Stimulated activated CD4-positive, alpha-beta T cell treated with anti-CD3 and anti-CD28 coated beads, Interleukin-2, amount 100 ng/mL, for 48 hours (primary cell): ENCODE data around the gene EPN2.
"Not testable (repeated sequence)": the region's sequence is repeated elsewhere in the genome, so short reads cannot be mapped to it uniquely, and the experiment has no call there.

ENCODE experiments used
- DNase-seq, 2 donors: peaks; one replicate each; pipeline ENCODE4 v3.0.0-alpha.2; 2020

The EPN2 gene

DNA sequence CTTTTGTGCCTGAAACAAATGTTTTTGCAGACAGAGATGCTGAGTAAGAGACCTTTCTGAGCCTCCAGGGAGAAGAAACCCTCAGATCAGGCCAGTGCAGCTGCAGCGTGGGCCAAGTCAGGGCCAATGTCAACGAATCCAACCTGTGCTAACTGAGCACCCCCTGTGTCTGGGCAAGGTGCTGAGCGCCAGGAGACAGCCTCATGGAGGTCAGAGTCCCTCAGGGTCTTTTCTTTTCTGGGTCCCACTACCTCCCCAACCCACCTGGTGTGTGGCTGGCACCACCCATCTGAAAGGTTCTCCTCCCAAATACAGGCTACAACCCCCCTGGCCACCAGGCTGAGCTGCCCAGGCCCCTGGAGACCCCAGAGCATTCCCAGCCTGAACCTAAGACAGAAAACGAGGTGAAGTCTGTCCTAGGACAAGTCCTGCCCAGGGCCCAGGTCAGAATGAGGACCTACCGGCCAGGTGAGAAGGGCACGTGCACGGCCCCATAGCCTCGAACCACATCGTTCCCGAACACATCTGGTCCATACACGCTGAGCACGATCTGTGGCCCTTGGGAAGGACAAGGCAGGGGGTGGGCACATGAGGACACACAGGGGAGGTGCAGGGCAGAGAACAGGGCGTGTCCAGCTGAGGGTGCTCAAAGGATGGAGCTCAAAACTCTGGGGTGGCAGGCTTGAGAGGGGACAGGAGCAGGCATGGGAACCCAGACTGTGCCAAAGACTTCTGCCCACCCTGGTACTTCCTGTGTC, 110.3 kb downstream of the EPN2 start:
- DNase-seq = no peak

DNA sequence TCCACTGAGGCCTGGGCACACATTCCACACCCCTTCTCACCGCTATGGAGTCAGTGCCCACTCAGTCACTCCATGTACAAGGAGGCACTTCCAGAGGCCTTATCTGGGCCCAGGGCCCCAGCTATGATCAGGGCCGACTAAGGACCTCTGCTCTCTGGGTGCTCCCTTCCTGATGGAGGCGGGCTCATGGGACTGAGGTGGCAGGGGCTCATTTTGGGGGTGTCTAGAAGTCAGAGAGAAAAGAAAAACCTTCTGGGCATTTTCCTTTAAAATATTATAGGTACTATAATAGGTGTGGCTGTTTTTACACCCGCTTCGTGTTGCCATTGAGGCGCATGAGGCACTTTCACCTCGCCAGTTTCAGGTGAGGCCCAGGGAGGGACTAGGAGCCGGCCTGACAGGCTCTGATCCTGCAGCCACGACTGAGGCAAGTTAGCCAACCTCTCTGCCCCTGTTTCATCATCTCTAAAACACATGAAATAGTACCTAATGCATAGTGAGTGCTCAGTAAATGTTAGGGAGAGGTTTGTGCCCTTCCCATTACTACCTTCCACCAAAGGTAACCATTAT, 111.0 kb downstream of the EPN2 start:
- DNase-seq = no peak

DNA sequence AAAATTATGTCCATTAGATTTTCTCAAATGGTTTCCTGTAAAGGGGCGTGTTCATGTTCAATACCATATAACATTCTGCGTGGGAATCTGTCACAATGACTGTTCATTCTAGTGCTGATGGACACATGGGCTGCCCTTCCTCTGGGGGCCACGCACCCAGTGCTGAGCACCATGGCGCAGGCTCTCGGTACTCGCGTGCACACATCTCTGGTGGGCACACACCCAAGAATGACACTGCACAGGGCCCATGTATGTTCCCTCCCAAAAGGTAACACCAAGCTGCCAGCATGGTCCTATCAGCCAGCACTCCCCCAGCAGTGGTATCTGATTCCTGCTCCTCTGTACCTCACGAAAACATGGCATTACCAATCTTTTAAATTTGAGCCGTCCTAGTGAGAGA, 111.6 kb downstream of the EPN2 start:
- DNase-seq = no peak

DNA sequence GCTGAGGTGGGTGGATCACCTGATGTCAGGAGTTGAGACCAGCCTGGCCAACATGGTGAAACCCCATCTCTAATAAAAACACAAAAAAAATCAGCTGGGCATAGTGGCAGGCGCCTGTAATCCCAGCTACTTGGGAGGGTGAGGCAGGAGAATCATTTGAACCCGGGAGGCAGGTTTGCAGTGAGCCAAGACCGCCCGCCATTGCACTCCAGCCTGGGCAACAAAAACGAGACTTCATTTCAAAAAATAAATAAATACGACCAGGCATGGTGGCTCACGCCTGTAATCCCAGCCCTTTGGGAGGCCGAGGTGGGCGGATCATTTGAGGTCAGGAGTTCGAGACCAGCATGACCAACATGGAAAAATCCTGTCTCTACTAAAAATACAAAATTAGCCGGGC, 116.2 kb downstream of the EPN2 start:
- DNase-seq = not testable (repeated sequence)

DNA sequence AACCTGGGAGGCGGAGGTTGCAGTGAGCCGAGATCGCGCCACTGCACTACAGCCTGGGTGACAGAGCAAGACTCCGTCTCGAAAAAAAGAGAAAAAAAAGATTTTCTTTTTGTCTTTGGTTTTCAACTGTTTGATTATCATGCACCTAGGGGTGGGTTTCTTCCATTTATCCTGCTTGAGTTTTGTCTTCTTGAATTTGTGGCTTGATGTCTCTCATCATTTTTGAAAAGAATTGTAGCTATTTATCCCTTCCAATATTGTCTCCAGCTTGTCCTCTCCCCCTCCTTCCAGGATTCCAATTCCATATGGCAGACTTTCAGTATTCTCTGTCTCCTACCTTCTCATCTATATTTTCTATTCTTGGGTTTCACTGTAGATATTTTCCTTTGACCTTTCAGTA, 117.6 kb downstream of the EPN2 start:
- DNase-seq = no peak

DNA sequence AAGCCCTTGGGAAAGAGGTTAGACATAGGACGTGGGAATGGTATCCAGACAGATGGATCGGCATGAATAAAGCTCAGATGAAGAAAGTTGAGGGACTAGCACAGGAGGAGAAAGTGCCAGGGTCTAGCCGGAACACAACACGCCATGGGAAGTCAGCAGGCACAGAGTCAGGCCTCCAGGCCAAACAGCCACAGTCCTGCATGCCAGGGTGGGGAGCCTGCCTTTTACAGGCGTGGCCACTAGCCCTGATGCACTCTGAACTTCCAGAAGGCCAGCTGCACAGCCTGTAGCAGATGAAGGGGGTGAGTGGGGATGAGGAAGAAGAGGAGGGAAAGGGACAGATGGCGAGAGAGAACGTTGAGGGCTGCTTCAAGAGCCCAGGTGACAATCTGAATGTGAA, 120.2 kb downstream of the EPN2 start:
- DNase-seq = no peak

DNA sequence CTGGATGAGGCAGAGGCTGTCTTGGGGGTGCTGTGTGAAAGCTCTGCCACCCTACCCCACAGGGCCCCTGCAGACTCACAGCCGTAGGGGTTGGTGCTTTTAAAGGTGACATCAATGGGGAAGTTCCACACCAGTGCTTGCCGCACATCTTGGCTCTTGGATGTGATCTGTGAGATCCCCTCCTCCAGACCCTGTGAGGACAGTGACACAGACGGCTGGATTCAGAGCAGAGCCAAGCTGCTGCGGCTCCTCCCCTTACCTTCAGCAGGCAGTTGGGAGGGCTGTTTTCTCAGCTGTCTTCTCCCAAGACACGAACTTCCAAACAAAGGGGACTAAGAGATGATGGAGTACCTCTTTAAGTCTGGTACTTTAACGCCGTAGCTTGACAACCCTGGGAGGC, 120.6 kb downstream of the EPN2 start:
- no peak for DNase-seq

DNA sequence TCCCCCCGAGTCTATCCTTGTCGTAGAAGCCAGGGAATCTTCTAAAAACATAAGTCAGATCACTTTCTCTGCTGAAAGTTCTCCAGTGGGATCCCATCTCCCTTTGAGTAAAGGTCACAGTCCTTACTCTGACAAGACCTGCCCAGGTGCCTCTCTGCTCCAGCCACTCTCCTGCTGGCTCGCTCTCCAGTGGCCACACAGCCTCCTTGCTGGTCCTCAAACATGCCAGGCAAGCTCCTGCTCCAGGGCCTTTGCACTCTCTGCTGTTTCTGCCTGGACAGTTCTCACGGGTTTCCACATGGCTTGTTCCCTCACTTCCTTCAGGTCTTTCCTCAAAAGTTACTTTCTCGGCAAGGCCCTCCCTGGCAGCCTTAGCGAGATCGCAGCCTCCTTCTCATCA, 122.0 kb downstream of the EPN2 start:
- DNase-seq = no peak

DNA sequence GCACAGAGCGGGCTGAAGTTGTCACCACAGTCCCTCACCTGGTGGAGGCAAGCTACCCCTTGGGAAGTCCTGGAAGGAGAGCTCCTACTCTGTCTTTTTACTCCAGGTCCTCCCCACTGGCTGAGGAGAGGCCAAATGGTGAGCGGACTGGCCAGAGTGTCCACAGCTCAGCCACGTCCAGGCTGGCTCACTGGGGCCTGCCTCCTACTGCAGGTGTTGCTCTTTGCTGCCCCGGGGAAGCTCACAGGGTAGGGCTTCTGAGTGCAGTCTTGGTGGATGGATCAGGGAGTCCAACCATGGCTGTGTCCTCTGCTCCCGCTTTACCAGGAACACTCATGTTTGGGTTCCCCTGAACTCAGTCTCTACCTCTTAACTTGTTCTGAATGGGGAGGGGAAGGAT, 122.7 kb downstream of the EPN2 start:
- no peak for DNase-seq

DNA sequence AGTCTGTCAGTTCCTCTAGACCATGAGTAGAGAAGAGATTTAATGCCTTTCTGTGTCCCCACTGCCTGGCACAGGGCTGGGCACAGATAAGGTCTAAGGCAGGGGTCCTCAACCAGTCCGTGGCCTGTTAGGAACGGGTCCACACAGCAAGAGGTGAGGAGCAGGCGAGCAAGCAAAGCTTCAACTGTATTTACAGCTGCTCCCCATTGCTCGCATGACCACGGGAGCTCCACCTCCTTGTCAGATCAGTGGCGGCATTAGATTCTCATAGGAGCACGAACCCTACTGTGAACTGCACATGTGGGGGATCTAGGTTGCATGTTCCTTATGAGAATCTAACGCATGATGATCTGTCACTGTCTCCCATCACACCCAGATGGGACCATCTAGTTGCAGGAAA, 123.6 kb downstream of the EPN2 start:
- DNase-seq = no peak

DNA sequence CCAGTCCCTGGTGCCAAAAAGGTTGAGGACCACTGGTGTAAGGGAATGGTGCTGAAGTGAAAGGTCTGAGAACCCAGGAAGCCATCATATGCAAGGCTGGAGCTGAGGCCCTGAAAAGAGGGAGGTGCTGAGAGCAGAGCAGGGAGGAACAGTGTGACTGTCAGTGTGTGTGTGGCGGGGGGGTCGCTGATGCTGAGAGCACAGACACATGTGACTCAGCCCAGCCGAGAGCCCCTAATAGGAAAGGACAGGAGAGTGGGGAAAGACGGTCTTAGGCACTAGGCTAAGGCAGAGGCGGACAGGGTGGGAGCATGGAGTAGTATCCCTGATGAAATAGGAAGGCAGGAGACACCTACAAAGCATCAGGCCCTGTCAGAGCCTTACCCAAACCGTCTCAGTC, 124.2 kb downstream of the EPN2 start:
- DNase-seq = no peak

DNA sequence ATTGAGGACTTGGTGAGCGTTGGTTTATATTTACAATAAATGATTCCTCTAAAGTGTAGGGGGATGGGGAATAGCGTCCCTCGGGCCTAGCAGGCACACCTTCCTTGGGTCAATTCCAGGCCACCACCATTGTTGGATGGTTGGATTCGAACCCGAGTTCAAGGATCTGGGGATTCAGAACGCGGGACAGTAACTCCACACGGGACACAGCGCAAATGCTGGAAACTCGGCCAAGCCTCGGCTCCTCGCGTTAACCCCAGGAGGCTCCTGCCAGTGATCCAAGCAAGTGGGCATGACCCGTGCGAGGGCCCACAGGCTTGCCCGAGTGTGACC, 124.7 kb downstream of the EPN2 start:
- DNase-seq = no peak

DNA sequence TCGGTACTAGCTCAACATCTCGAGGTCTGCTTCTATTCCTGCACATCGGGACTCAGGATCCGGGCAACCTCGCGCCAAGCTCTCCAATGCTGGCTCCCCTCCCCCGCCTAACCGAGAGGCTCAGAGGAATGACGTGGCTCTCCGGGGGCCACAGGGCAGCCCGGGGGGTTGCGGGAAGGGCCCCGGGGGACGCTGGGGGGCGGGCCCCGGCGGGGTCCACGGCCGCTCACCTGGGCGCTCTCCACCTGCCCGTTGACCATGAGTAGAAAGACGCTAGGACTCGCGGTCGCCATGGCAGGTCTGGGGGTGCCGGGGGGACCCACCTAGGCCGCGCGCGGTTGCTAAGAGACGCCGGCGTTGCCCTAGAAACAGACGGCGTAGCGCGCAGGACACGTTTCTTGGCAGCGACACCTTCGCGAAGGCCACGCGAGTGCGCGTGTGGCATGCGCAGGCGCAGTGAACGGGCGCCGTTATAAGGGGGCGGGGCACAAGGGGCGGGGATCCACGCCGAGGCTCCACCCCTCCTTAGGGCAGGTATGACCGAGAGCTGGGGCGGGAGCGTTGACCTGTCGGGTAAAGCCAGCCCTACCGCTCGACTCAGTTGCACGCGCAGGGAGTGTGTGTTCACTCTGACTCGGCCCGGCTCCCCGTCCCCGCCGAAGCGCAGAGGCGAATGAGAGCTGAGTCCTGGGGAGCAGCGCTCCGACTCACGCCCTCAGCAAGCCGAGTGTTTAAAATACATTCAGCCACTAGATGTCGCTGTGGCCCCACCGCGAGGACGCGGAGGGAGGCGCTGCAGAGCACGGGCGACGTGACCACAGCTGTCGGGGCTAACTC, 125.3 kb downstream of the EPN2 start, which contains the start of gene B9D1:
Gene B9D1, minus strand, starts transcription at position 447 of the 837 bp plus-strand sequence. Its CDS starts 154 bp downstream, at position 293.
- DNase-seq = peak; percentile 89 to 91

DNA sequence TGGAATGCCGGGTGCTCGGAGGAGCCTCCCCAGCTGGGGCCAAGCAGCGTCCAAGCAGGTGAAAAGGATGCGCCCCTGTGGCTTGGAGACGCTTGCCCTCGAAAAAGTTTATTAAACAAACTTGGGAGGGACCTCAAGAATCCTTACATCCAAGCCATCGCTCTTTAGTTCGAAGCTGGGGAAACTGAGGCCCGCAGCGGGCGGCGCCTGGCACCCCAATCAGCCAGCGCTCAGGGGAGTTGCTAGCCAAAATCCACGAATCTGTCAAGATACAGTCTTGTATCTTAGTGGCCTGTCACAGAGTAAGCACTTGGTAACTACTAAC, 125.9 kb downstream of the EPN2 start:
- DNase-seq = no peak

DNA sequence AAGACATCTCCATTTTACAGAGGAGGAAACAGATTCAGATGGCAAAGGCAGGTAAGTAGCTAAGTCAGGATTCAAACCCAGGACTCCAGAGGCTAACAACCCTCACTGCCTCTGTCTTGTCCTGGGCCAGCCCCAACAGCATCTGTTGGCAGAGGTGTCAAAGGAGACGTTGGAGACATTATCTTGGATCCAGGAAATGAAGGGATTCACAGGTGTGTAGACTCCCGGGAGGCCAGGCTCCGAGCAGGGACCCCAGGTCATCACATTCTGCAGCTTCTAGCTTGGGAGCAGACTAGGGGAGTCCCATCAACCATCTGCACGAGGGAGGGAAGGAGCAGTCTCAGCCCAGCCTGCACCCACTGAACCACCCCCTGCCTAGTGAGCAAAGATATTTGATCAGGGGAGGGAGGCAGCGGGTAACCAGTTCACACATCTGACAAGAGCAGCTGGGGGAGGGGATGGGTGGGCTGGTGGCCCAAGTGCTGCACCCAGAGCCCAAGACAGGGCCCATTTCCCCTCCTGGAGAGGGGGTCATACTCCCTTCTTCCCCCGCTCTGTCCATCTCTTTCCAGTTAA, 126.4 kb downstream of the EPN2 start:
- DNase-seq = no peak

DNA sequence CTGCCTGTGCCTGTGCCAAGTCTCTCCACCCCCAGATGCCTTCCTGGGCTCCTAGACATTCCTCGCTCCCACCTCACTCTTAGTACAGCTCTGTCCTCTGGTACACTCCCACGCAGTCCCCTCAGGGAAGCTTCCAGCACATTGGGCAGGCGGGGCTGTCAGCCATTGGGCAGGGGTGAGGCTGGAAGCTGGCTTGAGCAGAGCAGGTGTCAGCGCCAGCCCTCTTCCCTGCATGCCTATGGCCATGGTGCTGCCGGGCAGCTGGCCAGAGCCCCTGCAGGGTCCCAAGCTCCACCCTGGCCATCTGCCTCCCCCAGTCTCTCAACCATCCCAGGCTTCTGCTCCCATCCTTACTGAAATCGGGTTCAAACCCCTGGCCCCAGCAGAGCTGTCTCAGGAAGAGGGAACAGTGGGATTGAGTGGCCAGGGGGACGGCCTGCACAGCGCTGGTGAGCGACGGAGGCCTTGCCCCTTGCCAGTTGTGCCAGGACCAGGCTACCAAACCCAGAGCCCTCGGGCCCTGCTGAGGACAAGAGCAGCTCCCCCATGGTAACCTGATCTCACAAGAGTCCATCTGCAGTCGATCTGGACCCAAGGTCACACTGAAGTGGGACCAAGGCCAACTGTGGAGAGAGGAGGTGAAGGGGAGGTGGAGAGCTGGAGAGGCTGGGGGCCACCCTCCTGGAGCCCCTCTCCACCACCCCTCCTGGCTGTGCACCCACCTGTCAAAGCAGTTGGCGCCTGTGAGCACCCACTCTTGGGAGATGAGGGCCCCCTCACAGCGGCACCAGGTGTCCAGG, 127.7 kb downstream of the EPN2 start:
- DNase-seq = no peak

DNA sequence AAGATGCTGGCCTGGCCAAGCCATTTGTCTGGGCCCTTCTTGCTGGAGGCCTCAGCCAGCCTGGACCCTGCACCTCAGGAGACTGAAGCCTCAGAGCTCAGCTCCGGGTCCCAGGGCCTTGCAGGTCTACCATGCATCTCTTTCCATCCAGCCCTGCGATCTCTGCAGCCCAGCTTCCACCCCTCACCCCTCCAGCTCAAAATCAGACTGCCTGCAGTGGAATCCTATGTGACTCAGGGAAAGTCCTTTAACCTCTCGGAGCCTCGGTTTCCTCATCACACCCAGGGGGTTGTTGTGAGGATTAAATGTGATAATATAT, 128.3 kb downstream of the EPN2 start:
- no peak for DNase-seq

DNA sequence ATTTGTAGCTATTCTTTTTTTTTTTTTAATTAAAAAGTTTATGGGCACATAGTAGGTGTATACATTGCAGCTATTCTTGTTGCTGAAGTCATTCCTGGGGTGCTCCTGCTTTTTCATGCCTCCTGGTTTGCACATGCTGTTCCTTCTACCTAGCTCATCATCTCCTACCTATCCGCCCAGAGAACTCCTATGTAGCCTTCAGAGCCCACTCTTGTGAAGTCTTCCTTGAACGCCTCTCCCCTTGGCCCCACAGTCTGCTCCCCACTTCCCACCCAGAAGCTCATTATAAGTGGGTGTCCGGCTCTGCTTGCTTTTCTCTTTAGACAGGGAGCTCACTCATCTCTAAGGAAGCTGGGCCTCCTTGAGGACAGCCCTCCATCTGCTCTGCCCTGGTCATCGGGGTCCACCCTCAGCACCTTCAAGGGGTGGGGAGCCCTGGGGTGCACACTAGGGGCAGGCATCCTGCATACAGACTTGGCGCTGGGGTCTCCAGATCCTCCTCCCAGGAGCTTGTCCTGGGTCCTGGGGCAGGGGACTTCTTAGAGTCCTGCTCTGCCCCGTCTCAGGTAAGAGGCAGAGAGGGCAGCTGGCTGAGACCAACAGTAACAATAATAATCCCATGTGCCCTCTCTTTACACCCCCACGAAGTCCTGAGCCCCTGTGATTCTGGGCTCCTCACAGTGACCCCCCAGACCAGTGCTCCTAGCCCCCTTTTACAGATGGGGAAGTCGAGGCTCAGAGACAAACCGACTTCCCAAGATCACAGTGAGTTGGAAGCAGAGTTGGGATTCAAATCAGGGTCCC, 128.9 kb downstream of the EPN2 start:
- no peak for DNase-seq

DNA sequence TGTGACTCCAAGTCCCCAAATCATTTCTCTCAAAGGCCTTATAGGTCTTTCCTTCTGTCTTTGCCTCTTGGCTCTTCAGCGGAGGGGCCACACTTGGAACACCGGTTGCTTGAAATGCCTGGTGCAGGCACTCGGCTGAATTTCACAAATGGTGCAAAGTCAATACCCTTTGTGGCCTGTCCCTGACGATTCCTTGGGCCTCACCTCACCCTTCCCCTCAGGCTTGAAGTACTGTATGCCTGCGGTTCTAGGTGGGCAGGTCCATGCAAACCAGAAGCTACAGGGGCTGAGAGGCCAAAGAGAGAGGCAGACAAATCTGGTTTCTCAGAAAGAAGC, 129.4 kb downstream of the EPN2 start:
- no peak for DNase-seq

DNA sequence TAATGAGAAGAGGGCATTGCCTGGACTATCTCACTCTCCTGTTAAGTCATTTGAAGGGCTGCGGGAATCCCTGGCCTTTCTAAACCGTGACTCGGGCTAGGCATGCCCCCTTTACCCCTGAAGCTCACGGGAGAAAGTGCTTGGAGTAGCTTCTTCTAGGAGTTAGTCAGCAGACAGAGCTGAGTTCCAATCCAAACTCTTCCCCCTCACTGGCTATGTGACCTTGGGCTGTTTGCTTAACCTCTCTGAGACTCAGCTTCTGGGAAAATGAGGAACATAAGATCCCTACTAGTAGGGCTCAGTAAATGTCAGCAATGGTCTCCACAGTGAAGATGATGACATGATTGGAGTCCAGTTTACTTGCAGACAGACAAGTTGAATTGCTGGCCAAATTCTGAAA, 131.1 kb downstream of the EPN2 start:
- no peak for DNase-seq

DNA sequence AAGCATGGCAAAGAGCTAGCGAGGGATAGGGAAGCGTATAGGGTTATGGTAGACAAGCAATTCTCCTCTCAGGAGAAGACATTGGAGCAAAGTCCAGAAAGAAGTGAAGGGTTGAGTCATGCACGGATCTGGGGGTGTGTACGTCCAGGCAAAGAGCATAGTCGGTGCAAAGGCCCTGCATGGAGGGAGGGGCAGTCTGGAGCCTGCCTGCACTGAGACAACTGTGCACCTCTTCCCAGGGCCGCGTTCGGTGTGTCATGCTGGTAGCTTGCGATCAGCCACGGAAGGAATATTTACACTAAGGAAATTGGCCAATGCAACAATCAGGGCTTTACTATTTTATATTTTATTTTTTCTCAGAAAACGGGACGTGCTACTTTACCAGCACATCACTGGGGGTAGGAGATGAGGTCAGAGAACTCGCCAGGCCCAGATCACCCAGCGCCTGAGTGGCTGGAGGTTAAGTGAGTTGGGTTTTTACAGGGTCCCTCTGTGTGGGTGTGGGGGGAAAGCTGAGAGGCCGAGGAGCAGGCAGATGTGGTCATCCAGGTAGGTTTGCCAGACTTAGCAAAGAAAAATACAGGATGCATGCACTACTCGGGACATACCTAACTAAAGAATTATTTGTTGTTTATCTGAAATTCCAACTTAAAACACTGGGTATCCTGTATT, 132.1 kb downstream of the EPN2 start:
- no peak for DNase-seq
